Measurements from ENCODE around the gene GPR37.

Gene GPR37

GRCh38 chr7:124764051-124764846 lies 1.3 kb downstream of the GPR37 start:
- Histone ChIP-seq H3K9ac (ENCODE audit: low read length) (no peak overlapping the region), H3K4me3 (ENCODE audit: low read depth, low read length, poor library complexity, severe bottlenecking) (no peak overlapping the region), H2AFZ (ENCODE audit: low read length) (no peak overlapping the region)

GRCh38 chr7:124762611-124763143 lies 2.9 kb downstream of the GPR37 start:
- TF ChIP-seq CTCF (IDR thresholded peaks at IDR 0.05; ENCODE audit: low read length) (no peak), EZH2 (IDR thresholded peaks at IDR 0.05; ENCODE audit: borderline replicate concordance, low read length) (no peak)
- Histone ChIP-seq H3K9me3 (ENCODE audit: low read length) (no peaks in the 10 kb centered on the region), H3K9ac (ENCODE audit: low read length) (no peak overlapping the region), H2AFZ (ENCODE audit: low read length) (no peak overlapping the region), H3K4me2 (ENCODE audit: low read length) (no peak overlapping the region), H3K79me2 (ENCODE audit: insufficient read depth, low read length) (no peaks in the 10 kb centered on the region), H3K27ac (ENCODE audit: low read depth, low read length, poor library complexity, severe bottlenecking) (no peak overlapping the region), H3K4me1 (ENCODE audit: insufficient read depth, low read length, severe bottlenecking) (no peaks in the 10 kb centered on the region), H4K20me1 (ENCODE audit: insufficient read depth, low read length) (no peaks in the 10 kb centered on the region), H3K9me2 (ENCODE audit: low read depth, low read length) (no peaks in the 10 kb centered on the region), H3F3A (ENCODE audit: insufficient read depth, low read length) (no peaks in the 10 kb centered on the region), H3K4me3 (ENCODE audit: low read depth, low read length, poor library complexity, severe bottlenecking) (no peak overlapping the region), H3K36me3 (ENCODE audit: insufficient read depth, low read length) (no peaks in the 10 kb centered on the region), H3K27me3 (ENCODE audit: insufficient read depth, low read length) (peaks cover 8% of the 10 kb centered on the region; the same call in 1 of the 2 replicates)

More at GRCh38 chr7:124764051-124764846, 1.3 kb downstream of the GPR37 start:
- no peaks in the 10 kb centered on the region for H3K79me2 ChIP-seq (ENCODE audit: insufficient read depth, low read length)
- no peaks in the 10 kb centered on the region for H3K36me3 ChIP-seq (ENCODE audit: insufficient read depth, low read length)
- no peak overlapping the region for H3K27ac ChIP-seq (ENCODE audit: low read depth, low read length, poor library complexity, severe bottlenecking)
- no peaks in the 10 kb centered on the region for H3K9me2 ChIP-seq (ENCODE audit: low read depth, low read length)
- TF ChIP-seq EZH2 (IDR thresholded peaks at IDR 0.05; ENCODE audit: borderline replicate concordance, low read length) (no peak), CTCF (IDR thresholded peaks at IDR 0.05; ENCODE audit: low read length) (no peak)
- no peaks in the 10 kb centered on the region for H4K20me1 ChIP-seq (ENCODE audit: insufficient read depth, low read length)
- peaks cover 8% of the 10 kb centered on the region; the same call in 1 of the 2 replicates for H3K27me3 ChIP-seq (ENCODE audit: insufficient read depth, low read length)
- no peak overlapping the region for H3K4me2 ChIP-seq (ENCODE audit: low read length)
- H3K9me3 ChIP-seq (ENCODE audit: low read length), result no peaks in the 10 kb centered on the region
- H3K4me1 ChIP-seq (ENCODE audit: insufficient read depth, low read length, severe bottlenecking), result no peaks in the 10 kb centered on the region
- H3F3A ChIP-seq (ENCODE audit: insufficient read depth, low read length), result no peaks in the 10 kb centered on the region

GRCh38 chr7:124761164-124761715 lies 4.4 kb downstream of the GPR37 start:
- Histone ChIP-seq H3K4me3 (ENCODE audit: low read depth, low read length, poor library complexity, severe bottlenecking) (no peak overlapping the region), H3K79me2 (ENCODE audit: insufficient read depth, low read length) (no peaks in the 10 kb centered on the region), H4K20me1 (ENCODE audit: insufficient read depth, low read length) (no peaks in the 10 kb centered on the region), H3K9ac (ENCODE audit: low read length) (no peak overlapping the region), H3K27ac (ENCODE audit: low read depth, low read length, poor library complexity, severe bottlenecking) (no peak overlapping the region), H2AFZ (ENCODE audit: low read length) (no peak overlapping the region), H3K36me3 (ENCODE audit: insufficient read depth, low read length) (no peaks in the 10 kb centered on the region), H3K9me3 (ENCODE audit: low read length) (no peaks in the 10 kb centered on the region), H3K9me2 (ENCODE audit: low read depth, low read length) (no peaks in the 10 kb centered on the region), H3F3A (ENCODE audit: insufficient read depth, low read length) (no peaks in the 10 kb centered on the region), H3K4me2 (ENCODE audit: low read length) (no peak overlapping the region), H3K4me1 (ENCODE audit: insufficient read depth, low read length, severe bottlenecking) (no peaks in the 10 kb centered on the region), H3K27me3 (ENCODE audit: insufficient read depth, low read length) (peaks cover 8% of the 10 kb centered on the region; the same call in 1 of the 2 replicates)
- TF ChIP-seq CTCF (IDR thresholded peaks at IDR 0.05; ENCODE audit: low read length), result no peak

Data from OCI-LY1 (cell line).